Limb (tissue), 2 donors: ENCODE results near the gene SPOP.

Experiments used
- DNase-seq, 2 donors: peaks; one replicate each; pipeline ENCODE4 v3.0.0-alpha.2; 2016; ENCODE audit errors: extremely low spot score in 2 of 2

Gene SPOP

DNA sequence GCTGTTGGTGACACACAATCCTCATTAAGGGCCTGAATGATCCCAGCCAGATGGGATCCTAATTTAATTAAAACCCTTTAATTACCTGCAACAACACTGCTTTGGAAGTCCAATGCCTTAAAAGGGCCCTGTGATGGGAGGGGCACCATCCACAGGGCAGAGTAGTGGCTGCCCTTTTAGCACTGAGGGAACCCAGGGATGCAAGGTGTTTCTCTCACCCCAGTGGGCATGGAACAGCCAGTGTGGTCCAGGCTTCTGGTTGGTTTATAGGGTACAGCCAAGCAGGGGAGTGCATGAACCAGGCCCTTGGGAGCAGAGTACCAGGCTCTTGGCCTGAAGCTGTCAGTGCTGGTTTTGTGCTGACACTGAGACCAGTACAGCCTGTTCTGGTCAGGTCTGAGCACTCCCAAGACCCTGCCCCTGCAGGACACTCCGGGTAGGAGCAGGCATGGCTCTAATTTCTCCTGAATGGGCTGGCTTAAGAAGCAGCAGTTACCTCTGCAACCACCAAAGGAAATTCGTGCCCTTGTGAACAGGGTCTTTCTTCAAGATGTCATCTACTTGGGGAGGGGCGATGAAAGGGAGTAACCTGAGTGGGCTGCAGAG is 92.4 kb downstream of the SPOP start:
- DNase-seq, result no peak

DNA sequence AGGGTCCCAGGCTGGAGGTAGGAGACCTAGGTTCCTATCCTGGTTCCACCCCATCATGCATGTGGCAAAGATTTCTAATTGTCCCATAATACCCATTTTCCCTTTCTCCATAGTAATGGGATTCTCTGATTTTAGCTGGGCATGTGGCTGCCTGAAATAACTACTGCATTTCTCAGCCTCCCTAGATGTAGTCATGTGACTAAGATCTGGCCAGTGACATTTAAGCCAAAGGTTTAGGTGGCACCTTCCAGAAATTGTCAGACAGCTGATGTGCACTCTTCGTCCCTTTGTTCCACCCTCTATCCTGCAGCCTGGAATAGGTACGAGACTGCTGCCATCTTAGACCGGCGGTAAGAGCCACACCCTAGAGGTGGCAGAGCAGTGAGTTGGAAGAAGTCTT is 94.0 kb downstream of the SPOP start:
- DNase-seq, result no peak

GRCh38 chr17:49583226-49583625 is 94.7 kb downstream of the SPOP start:
- no peak for DNase-seq

DNA sequence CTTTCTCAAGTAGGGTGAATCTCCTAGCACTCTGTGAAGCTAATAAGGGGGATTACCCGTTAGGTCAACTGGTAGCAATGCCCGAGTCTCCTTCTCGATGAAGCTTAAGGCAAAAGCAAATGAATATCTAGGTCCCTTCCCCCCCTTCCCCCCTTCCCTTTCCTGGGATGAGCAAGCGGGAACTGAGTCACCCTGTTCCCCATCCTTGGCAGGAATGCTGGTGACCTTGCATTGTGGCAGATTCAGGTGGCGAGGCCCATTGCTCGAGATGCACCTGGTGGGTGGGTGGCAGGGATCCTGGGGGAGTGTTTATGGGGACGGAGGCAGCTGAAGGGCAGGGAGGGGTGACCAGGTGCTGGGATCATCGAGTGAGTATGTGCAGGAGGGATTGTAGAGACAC is 95.1 kb downstream of the SPOP start:
- no peak for DNase-seq

DNA sequence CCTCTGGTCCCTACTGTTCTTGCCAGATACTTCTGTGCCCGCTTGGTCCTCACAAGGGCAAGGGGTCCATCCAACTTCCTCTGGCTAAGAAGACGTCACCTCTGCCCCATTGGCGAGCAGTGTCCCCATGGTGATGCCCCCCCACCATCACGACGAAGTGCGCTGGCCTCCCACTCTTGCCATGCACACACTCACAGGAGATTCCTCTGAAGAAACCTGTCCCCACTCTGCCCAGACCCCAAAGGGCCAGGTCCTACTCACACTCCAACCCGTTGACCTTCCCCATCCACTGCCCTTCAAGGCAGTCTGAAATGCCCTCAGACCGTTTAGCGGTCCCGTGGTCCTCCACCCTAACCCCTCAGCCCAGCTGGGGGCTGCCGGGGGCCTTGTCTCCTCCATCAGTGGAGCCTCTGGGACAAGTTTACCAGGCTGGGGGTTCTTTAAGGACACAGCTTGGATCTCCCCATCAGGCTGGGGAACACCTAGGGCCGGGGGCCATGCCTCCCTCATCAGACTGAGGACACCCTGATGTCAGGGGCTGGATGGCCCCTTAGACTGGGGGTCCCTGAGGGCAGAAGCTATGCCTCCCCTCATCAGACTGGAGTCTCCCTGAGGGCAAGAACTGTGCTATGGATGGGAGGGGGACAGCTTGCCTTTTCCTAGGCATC is 95.7 kb downstream of the SPOP start:
- no peak for DNase-seq

GRCh38 chr17:49581648-49581998 is 96.3 kb downstream of the SPOP start:
- DNase-seq, result peak in 1 of 2 donors; percentile 10

DNA sequence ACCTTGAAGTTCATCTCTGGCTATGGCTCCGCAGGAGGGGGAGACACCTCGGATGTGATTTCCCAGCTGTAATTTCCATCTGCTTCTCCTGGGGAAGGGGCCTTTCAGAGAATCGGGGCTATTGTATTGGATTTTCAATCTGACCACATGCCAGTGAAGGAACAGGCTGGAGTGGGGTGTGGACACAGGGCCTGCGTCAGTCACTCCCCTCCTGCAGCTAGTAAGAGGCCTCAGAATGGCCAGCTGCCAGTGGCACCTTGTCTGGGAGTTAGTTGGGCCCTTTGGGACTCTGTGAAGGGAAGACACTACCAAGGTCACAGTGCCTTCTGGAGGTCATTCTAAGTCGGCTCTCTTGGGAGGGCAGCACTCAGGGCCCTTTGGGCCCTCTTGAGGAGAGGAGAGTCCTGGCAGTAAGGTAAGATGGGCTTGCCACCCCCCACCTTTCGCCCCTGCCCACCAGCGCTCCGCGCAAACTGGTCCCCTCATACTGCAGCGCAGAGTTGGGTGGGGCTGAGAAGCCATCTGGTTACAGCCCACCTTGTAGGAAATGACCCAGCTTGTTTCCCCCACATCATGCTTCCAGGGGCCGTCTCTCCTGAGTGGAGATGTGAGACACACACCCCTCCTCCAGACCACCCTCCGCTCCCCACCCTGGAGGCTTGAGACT is 96.8 kb downstream of the SPOP start:
- no peak for DNase-seq

GRCh38 chr17:49580055-49580721 is 97.7 kb downstream of the SPOP start:
- no peak for DNase-seq

- DNase-seq, result no peak
Observed at GRCh38 chr17:49579522-49579921, 98.4 kb downstream of the SPOP start.

DNA sequence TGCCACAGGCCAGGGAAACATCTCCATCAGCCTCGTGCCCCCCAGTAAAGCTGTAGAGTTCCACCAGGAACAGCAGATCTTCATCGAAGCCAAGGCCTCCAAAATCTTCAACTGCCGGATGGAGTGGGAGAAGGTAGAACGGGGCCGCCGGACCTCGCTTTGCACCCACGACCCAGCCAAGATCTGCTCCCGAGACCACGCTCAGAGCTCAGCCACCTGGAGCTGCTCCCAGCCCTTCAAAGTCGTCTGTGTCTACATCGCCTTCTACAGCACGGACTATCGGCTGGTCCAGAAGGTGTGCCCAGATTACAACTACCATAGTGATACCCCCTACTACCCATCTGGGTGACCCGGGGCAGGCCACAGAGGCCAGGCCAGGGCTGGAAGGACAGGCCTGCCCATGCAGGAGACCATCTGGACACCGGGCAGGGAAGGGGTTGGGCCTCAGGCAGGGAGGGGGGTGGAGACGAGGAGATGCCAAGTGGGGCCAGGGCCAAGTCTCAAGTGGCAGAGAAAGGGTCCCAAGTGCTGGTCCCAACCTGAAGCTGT is 98.9 kb downstream of the SPOP start:
- no peak for DNase-seq

GRCh38 chr17:49578414-49578813 is 99.5 kb downstream of the SPOP start:
- DNase-seq, result no peak

- no peak for DNase-seq
Observed at GRCh38 chr17:49577963-49578362, 99.9 kb downstream of the SPOP start.

- no peak for DNase-seq
Observed at GRCh38 chr17:49577650-49577934, 100.3 kb downstream of the SPOP start.

DNA sequence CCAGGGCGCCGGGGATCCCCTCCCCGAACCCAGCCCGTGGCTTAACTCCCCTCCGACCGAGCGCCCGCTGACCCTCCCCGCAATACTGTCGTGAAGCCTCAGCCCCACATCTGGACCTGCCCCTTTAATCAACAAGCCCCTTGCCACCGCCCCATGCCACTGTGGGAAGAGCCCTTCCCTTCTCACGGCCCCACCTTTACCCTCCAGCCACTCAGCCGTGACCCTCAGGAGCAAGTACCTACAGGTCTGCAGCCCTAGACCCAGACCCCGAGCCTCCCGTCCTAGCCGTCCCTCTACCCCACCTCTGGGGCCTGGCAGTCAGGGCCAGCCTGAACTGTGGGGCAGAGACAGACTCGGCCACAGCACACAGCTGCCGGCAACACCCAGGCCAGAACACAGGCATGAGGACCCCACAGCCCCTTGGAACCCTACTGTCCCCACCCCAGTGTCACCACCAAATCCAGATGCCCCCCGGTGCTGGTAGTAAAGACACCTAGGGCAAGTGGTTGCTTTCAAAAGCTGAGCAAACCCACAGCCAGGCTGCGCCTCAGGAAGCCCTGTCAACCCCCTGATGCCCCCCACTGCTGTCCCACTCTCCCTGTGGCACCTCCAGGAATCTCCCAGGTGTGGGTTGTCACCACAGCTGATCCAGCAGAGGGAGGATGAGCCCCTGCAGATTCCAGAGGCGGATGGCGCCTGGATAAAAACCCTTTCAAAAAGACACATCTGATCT is 100.8 kb downstream of the SPOP start:
- no peak for DNase-seq

DNA sequence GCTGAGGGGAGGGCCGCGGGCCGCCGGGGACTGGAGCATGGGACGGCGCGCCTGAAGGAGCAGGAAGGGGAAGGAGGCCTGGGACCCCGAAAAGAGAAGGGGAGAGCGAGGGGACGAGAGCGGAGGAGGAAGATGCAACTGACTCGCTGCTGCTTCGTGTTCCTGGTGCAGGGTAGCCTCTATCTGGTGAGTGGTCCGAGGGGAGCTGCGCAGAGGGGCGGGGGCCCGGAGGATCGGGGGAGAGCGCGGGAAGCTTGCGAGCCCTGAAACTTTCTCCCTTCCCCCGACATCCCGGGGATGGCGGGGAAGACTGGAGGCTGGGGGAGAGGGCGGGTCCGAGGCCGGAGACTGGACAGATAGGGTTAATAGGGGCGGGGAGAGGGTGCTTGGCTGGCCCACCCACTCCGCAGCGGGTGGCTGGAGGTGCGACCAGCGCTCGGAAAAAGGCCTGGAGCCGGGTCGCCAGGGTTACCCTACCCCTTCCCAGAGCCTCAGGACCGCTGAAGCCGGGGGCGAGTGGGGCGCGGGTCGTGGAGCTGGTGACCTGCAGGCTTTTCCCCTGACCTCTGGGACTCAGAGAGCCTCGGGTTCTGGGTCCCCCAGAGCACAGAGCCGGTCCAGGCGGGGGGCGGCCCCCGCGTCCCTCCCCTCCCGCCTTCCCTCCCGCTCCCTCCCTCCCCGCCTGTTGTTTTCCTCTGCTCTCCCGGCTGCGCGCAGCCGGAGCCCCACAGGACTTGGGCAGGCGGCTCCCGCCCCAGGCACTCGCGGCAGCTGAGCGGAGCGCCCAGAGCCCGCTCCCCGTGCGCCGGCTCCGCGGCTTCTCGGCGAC is 101.6 kb downstream of the SPOP start:
- peak; percentile 40 to 66 for DNase-seq

GRCh38 chr17:49575679-49576087 is 102.2 kb downstream of the SPOP start, which contains the start of gene NXPH3:
NXPH3 (plus strand) TSS chr17:49575871; CDS start chr17:49576220, 349 bp downstream.
- DNase-seq, result peak; percentile 36 to 70

DNA sequence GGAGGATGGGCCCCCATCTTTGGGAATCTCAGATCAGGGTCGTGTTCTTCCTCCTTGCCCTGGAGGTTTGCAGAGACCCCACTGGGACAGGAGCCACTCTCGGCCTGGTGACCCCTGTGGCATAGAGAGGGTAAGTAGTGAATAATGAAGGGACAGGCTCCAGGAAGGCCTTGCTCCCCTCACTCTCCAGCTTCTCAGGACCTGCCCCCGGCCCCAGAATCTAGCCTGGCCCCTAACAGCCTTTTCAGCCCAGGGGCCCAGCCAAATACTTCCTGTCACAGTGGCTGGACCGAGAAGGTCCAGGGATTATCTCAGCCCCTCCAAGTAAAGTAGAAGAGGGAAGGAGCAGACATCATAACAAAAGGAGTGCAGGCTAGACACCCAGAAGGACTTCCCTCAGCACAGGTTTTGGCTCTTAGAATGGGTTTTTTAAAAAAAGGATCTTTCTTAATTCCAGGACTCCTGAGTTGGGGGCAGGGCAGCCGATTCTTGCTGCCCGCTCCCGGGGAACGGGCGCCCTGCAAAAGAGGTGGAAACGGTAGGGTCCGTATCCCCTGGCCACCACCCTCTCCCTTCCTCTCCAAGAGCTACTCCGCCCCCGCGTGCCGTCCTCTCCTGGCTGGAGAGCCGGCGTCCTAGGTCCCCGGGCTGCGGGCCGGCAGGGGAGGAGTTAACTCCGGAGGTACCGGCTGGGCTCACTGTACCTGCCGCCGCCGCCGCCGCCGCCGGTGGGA is 102.8 kb downstream of the SPOP start:
- DNase-seq, result no peak

GRCh38 chr17:49574323-49574781 is 103.5 kb downstream of the SPOP start:
- no peak for DNase-seq

GRCh38 chr17:49573510-49574322 is 104.2 kb downstream of the SPOP start:
- DNase-seq, result no peak
